NCI-H1092 treated with DMSO at 0.1 percent for 48 hours (cell line): ENCODE results near the gene RGL2.
"Not testable (repeated sequence)": the region's sequence is repeated elsewhere in the genome, so short reads cannot be mapped to it uniquely, and the experiment has no call there.

ENCODE experiments used
- DNase-seq: peaks from one replicate; lab custom pipeline; 2025; lab: John Stamatoyannopoulos, UW

The RGL2 gene

GRCh38 chr6:33273129-33273923 is 25.4 kb downstream of the RGL2 start:
- DNase-seq = no peak

- DNase-seq = no peak
These were observed 26.2 kb downstream of the RGL2 start for GRCh38 chr6:33272275-33273128.

- peak; percentile 96 for DNase-seq
These were observed 27.1 kb downstream of the RGL2 start, which contains the start of the genes RPS18 and VPS52 for GRCh38 chr6:33271468-33272274. TSS of gene RPS18 (plus strand) at chr6:33272075. CDS start at chr6:33272120, 45 bp downstream. TSS of gene VPS52 (minus strand) at chr6:33271876. CDS start at chr6:33271675, 201 bp downstream.

GRCh38 chr6:33271117-33271467 is 27.6 kb downstream of the RGL2 start:
- no peak for DNase-seq

GRCh38 chr6:33264015-33264414 is 34.7 kb downstream of the RGL2 start:
- DNase-seq = no peak

GRCh38 chr6:33262490-33262889 is 36.3 kb downstream of the RGL2 start:
- not testable (repeated sequence) for DNase-seq

GRCh38 chr6:33259032-33259431 is 39.7 kb downstream of the RGL2 start:
- no peak for DNase-seq

- no peak for DNase-seq
These were observed 44.2 kb downstream of the RGL2 start for GRCh38 chr6:33254591-33254990.

- no peak for DNase-seq
These were observed 46.0 kb downstream of the RGL2 start for GRCh38 chr6:33252759-33253158.

GRCh38 chr6:33251395-33252012 is 47.2 kb downstream of the RGL2 start:
- DNase-seq = no peak

- no peak for DNase-seq
These were observed 48.0 kb downstream of the RGL2 start for GRCh38 chr6:33250731-33251130.

- peak; percentile 45 for DNase-seq
These were observed 48.8 kb downstream of the RGL2 start for GRCh38 chr6:33249732-33250630.

- DNase-seq = peak; percentile 96
These were observed 49.6 kb downstream of the RGL2 start for GRCh38 chr6:33248932-33249731.

- DNase-seq = peak; percentile 28
These were observed 50.2 kb downstream of the RGL2 start for GRCh38 chr6:33248643-33248931.

- DNase-seq = peak; percentile 69
These were observed 50.6 kb downstream of the RGL2 start for GRCh38 chr6:33247977-33248642.

GRCh38 chr6:33243476-33243875 is 55.3 kb downstream of the RGL2 start:
- no peak for DNase-seq

GRCh38 chr6:33241968-33242367 is 56.8 kb downstream of the RGL2 start:
- DNase-seq = no peak
